ENCODE measurements around the gene BRD9.

The BRD9 gene

GRCh38 chr5:907366-907910 is 14.8 kb upstream of the BRD9 start:
- no peak for TF ChIP-seq CTCF (IDR thresholded peaks at IDR 0.05; ENCODE audit: low read depth, low read length, missing control alignments)
- DNase-seq = no peak
- peaks cover 4% of the 10 kb centered on the region for H3K36me3 ChIP-seq (replicated peaks)
- H3K27ac ChIP-seq = no peak overlapping the region
- H3K27me3 ChIP-seq (replicated peaks) = no peaks in the 10 kb centered on the region
- in situ Hi-C loops (cut with HindIII; ENCODE audit: low pct_ligation_motif_present, low sequenced_read_pairs) = no loop called here
- no peak overlapping the region for H3K4me3 ChIP-seq (ENCODE audit: low read depth, low read length)

- Histone ChIP-seq H3K27ac (no peak overlapping the region), H3K27me3 (replicated peaks) (no peaks in the 10 kb centered on the region), H3K36me3 (replicated peaks) (peaks cover 4% of the 10 kb centered on the region), H3K4me3 (ENCODE audit: low read depth, low read length) (no peak overlapping the region)
- no peak for DNase-seq
- in situ Hi-C loops (cut with HindIII; ENCODE audit: low pct_ligation_motif_present, low sequenced_read_pairs) = no loop called here
- no peak for TF ChIP-seq CTCF (IDR thresholded peaks at IDR 0.05; ENCODE audit: low read depth, low read length, missing control alignments)
Measured at GRCh38 chr5:905139-905642, 12.6 kb upstream of the BRD9 start.

- no peak for TF ChIP-seq CTCF (IDR thresholded peaks at IDR 0.05; ENCODE audit: low read depth, low read length, missing control alignments)
- peaks cover 4% of the 10 kb centered on the region for H3K36me3 ChIP-seq (replicated peaks)
- in situ Hi-C loops (cut with HindIII; ENCODE audit: low pct_ligation_motif_present, low sequenced_read_pairs) = no loop called here
- DNase-seq = no peak
- no peak overlapping the region for H3K4me3 ChIP-seq (ENCODE audit: low read depth, low read length)
- no peak overlapping the region for H3K27ac ChIP-seq
- no peaks in the 10 kb centered on the region for H3K27me3 ChIP-seq (replicated peaks)
Measured at GRCh38 chr5:903756-904096, 11.1 kb upstream of the BRD9 start.

GRCh38 chr5:902129-902916 is 9.7 kb upstream of the BRD9 start:
- Histone ChIP-seq H3K27me3 (replicated peaks) (no peaks in the 10 kb centered on the region), H3K4me3 (ENCODE audit: low read depth, low read length) (no peak overlapping the region), H3K36me3 (replicated peaks) (peaks cover 3% of the 10 kb centered on the region), H3K27ac (no peak overlapping the region)
- in situ Hi-C loops (cut with HindIII; ENCODE audit: low pct_ligation_motif_present, low sequenced_read_pairs) = no loop called here
- TF ChIP-seq CTCF (IDR thresholded peaks at IDR 0.05; ENCODE audit: low read depth, low read length, missing control alignments) = no peak
- no peak for DNase-seq

GRCh38 chr5:900781-901180 is 8.2 kb upstream of the BRD9 start:
- no peak for TF ChIP-seq CTCF (IDR thresholded peaks at IDR 0.05; ENCODE audit: low read depth, low read length, missing control alignments)
- H3K4me3 ChIP-seq (ENCODE audit: low read depth, low read length) = no peak overlapping the region
- H3K27me3 ChIP-seq (replicated peaks) = no peaks in the 10 kb centered on the region
- in situ Hi-C loops (cut with HindIII; ENCODE audit: low pct_ligation_motif_present, low sequenced_read_pairs) = no loop called here
- DNase-seq = no peak
- H3K36me3 ChIP-seq (replicated peaks) = peaks cover 3% of the 10 kb centered on the region
- no peak overlapping the region for H3K27ac ChIP-seq
